ENCODE measurements around the gene NCOA6.

Gene NCOA6

GRCh38 chr20:34705008-34705396 lies 120.4 kb downstream of the NCOA6 start:
- TF ChIP-seq CTCF (IDR thresholded peaks at IDR 0.05; ENCODE audit: borderline replicate concordance, control extremely low read depth, extremely low read depth, insufficient read depth, missing control alignments): no peak
- no peak for DNase-seq (ENCODE audit: low spot score)
- in situ Hi-C loops (cut with MboI; ENCODE audit: low sequenced_read_pairs, unreplicated experiment): loop anchor here (10.0 kb wide), 1 partner anchor 170 kb away; no protein-coding TSS in a partner anchor

GRCh38 chr20:34704177-34705007 lies 121.1 kb downstream of the NCOA6 start, which contains the start of gene TP53INP2:
TP53INP2 (plus strand) TSS chr20:34704344; CDS start chr20:34708740, 4,396 bp downstream.
- DNase-seq (ENCODE audit: low spot score): peak; percentile 92
- TF ChIP-seq CTCF (IDR thresholded peaks at IDR 0.05; ENCODE audit: borderline replicate concordance, control extremely low read depth, extremely low read depth, insufficient read depth, missing control alignments): no peak
- in situ Hi-C loops (cut with MboI; ENCODE audit: low sequenced_read_pairs, unreplicated experiment): loop anchor here (10.0 kb wide), 1 partner anchor 170 kb away; no protein-coding TSS in a partner anchor

- no peak for TF ChIP-seq CTCF (IDR thresholded peaks at IDR 0.05; ENCODE audit: borderline replicate concordance, control extremely low read depth, extremely low read depth, insufficient read depth, missing control alignments)
- DNase-seq (ENCODE audit: low spot score): peak; percentile 37
- in situ Hi-C loops (cut with MboI; ENCODE audit: low sequenced_read_pairs, unreplicated experiment): loop anchor here (10.0 kb wide), 1 partner anchor 169 kb away; no protein-coding TSS in a partner anchor
Observed at GRCh38 chr20:34703424-34704176, 121.9 kb downstream of the NCOA6 start.

GRCh38 chr20:34703061-34703423 lies 122.4 kb downstream of the NCOA6 start:
- in situ Hi-C loops (cut with MboI; ENCODE audit: low sequenced_read_pairs, unreplicated experiment): loop anchor here (10.0 kb wide), 1 partner anchor 168 kb away; no protein-coding TSS in a partner anchor
- no peak for DNase-seq (ENCODE audit: low spot score)
- TF ChIP-seq CTCF (IDR thresholded peaks at IDR 0.05; ENCODE audit: borderline replicate concordance, control extremely low read depth, extremely low read depth, insufficient read depth, missing control alignments): no peak

- in situ Hi-C loops (cut with MboI; ENCODE audit: low sequenced_read_pairs, unreplicated experiment): loop anchor here (10.0 kb wide), 1 partner anchor 167 kb away; no protein-coding TSS in a partner anchor
- no peak for DNase-seq (ENCODE audit: low spot score)
- no peak for TF ChIP-seq CTCF (IDR thresholded peaks at IDR 0.05; ENCODE audit: borderline replicate concordance, control extremely low read depth, extremely low read depth, insufficient read depth, missing control alignments)
Observed at GRCh38 chr20:34701405-34702085, 123.9 kb downstream of the NCOA6 start.

- no peak for TF ChIP-seq CTCF (IDR thresholded peaks at IDR 0.05; ENCODE audit: borderline replicate concordance, control extremely low read depth, extremely low read depth, insufficient read depth, missing control alignments)
- no peak for DNase-seq (ENCODE audit: low spot score)
- in situ Hi-C loops (cut with MboI; ENCODE audit: low sequenced_read_pairs, unreplicated experiment): no loop called here
Observed at GRCh38 chr20:34693414-34693813, 132.0 kb downstream of the NCOA6 start.
